Keratinocyte (primary cell): ENCODE measurements around the gene OR8D4. TPM values are rescaled to one million over a fixed set of nuclear protein-coding genes. Genes with fewer than 3 reads are reported as not detected.

Experiments used
- DNase-seq: peaks from one replicate; pipeline ENCODE4 v3.0.0-alpha.2; 2011; ENCODE audit warnings: low read depth, missing footprints, low spot score
- FAIRE-seq: peaks from 2 replicates; lab custom pipeline; 2011; peaks lifted over from hg19 to GRCh38; lab: Jason Lieb, UNC
- H2AFZ ChIP-seq: 2 replicates; pipeline ENCODE4 v1.6.0; 2012; ENCODE audit warnings: low read length, control low read depth, inconsistent platforms; ENCODE audit not compliant: control insufficient read depth
- H3K27ac ChIP-seq: 2 replicates; pipeline ENCODE4 v1.5.1; 2011; ENCODE audit warnings: low read length; ENCODE audit not compliant: control insufficient read depth, insufficient read depth
- H3K27me3 ChIP-seq: 3 replicates; pipeline ENCODE4 v1.6.0; 2011; ENCODE audit warnings: low read length; ENCODE audit not compliant: control insufficient read depth, insufficient read depth; ENCODE audit errors: extremely low read depth
- H3K36me3 ChIP-seq, 2 experiments: 2 replicates in 1 of 2; 3 replicates in 1 of 2; pipeline ENCODE4 v1.5.1; 2011; ENCODE audit warnings: low read length in 2 of 2, mild to moderate bottlenecking in 1 of 2; ENCODE audit not compliant: control insufficient read depth in 2 of 2, insufficient read depth in 2 of 2; ENCODE audit errors: extremely low read depth in 1 of 2
- H3K4me1 ChIP-seq: 3 replicates; pipeline ENCODE4 v1.5.1; 2011; ENCODE audit warnings: low read length; ENCODE audit not compliant: control insufficient read depth, insufficient read depth; ENCODE audit errors: extremely low read depth
- H3K4me2 ChIP-seq: 3 replicates; pipeline ENCODE4 v1.6.0; 2011; ENCODE audit warnings: low read depth, low read length; ENCODE audit not compliant: control insufficient read depth, insufficient read depth; ENCODE audit errors: extremely low read depth
- H3K4me3 ChIP-seq, 3 experiments: fragments of 200-600 bp in 1 of 3; sonication (generic) in 1 of 3; 2 replicates in 2 of 3; 3 replicates in 1 of 3; pipeline ENCODE4 v1.5.1; 2011 to 2016; ENCODE audit warnings: low read length in 3 of 3, mild to moderate bottlenecking in 3 of 3, control low read depth in 2 of 3, inconsistent platforms in 1 of 3, low read depth in 1 of 3, mixed read lengths in 1 of 3, mixed run types in 1 of 3, moderate library complexity in 1 of 3; ENCODE audit not compliant: control insufficient read depth in 2 of 3, insufficient read depth in 2 of 3; ENCODE audit errors: extremely low read depth in 1 of 3
- H3K79me2 ChIP-seq: 2 replicates; pipeline ENCODE4 v1.6.0; 2012; ENCODE audit warnings: low read length; ENCODE audit not compliant: control insufficient read depth, insufficient read depth
- H3K9ac ChIP-seq: 3 replicates; pipeline ENCODE4 v1.6.0; 2011; ENCODE audit warnings: low read length; ENCODE audit not compliant: control insufficient read depth, insufficient read depth; ENCODE audit errors: extremely low read depth
- H3K9me1 ChIP-seq: 3 replicates; pipeline ENCODE4 v1.6.0; 2011; ENCODE audit warnings: low read length; ENCODE audit not compliant: control insufficient read depth, insufficient read depth; ENCODE audit errors: extremely low read depth
- H3K9me3 ChIP-seq: 2 replicates; pipeline ENCODE4 v1.5.1; 2012; ENCODE audit warnings: low read depth, low read length; ENCODE audit not compliant: control insufficient read depth
- H4K20me1 ChIP-seq: 3 replicates; pipeline ENCODE4 v1.6.0; 2011; ENCODE audit warnings: low read length; ENCODE audit not compliant: control insufficient read depth, insufficient read depth; ENCODE audit errors: extremely low read depth
- EZH2 ChIP-seq: IDR thresholded peaks from one replicate; pipeline ENCODE4 v1.6.1; 2012; ENCODE audit warnings: inconsistent platforms, mild to moderate bottlenecking, low read length, moderate library complexity
- dilution Hi-C: fragments of 300-500 bp; cut with MboI; formaldehyde crosslinking; loops from one replicate; pipeline ENCODE4 v1.7.0; 2020; ENCODE audit warnings: low sequenced_read_pairs; ENCODE audit not compliant: extremely low pct_ligation_motif_present
- polyA plus RNA-seq, 5 experiments: library from polyadenylated mRNA; depleted of rRNA in 3 of 5; stranded (reverse) in 3 of 5; stranded (forward) in 1 of 5; unstranded in 1 of 5; fragments of >200 nt; gene quantifications; 1 replicate in 1 of 5; 2 replicates in 3 of 5; 3 replicates in 1 of 5; pipeline versions ENCODE4 v1.2.1 to v1.2.3, GENCODE V29; 2011 to 2012; ENCODE audit warnings: missing spikeins in 2 of 5, low read depth in 1 of 5, low replicate concordance in 1 of 5
- TF ChIP-seq, protein P1 (sequence below), 3 experiments: IDR thresholded peaks in 1 of 3; conservative IDR thresholded peaks in 1 of 3; optimal IDR thresholded peaks in 1 of 3; 2 replicates in 2 of 3; 3 replicates in 1 of 3; pipeline versions ENCODE3 to v1.5.1; 2011; ENCODE audit warnings: low read length in 3 of 3, mild to moderate bottlenecking in 3 of 3, moderate library complexity in 2 of 3, control low read depth in 1 of 3, inconsistent platforms in 1 of 3; ENCODE audit not compliant: insufficient read depth in 2 of 3; ENCODE audit errors: extremely low read depth in 1 of 3

The OR8D4 gene
- polyA plus RNA-seq, 1 donor (not counting 4 experiments of a cell fraction or from before 2014, with no cell fraction given) = not detected

DNA sequence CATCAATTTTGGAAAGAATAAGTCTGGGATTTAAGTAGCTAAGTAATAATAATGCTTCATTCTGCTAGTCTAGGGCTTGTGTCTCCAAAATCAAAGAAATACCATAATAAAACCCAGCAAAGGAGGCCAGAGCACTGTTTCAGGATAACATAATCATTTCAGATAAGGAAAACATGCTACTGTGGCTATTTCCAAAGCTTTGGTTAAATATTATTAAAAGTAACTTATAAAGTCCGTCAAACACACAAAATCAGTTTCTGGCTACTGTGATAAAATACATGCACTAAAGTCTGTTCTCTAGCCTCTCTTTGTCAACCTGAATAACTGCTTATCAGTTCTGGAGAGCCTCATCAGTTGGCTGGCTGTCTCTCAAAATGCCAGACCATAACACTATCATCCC, 43.2 kb downstream of the OR8D4 start:
- FAIRE-seq = no peak
- H3K4me1 ChIP-seq = no peaks in the 10 kb centered on the region
- H3K36me3 ChIP-seq = no peaks in the 10 kb centered on the region
- no peak overlapping the region for H3K4me2 ChIP-seq
- H3K9me3 ChIP-seq = no peaks in the 10 kb centered on the region
- no peaks in the 10 kb centered on the region for H3K9me1 ChIP-seq
- H3K79me2 ChIP-seq = no peaks in the 10 kb centered on the region
- no peak overlapping the region for H3K9ac ChIP-seq
- H3K27ac ChIP-seq = no peak overlapping the region
- TF ChIP-seq, protein P1, sequence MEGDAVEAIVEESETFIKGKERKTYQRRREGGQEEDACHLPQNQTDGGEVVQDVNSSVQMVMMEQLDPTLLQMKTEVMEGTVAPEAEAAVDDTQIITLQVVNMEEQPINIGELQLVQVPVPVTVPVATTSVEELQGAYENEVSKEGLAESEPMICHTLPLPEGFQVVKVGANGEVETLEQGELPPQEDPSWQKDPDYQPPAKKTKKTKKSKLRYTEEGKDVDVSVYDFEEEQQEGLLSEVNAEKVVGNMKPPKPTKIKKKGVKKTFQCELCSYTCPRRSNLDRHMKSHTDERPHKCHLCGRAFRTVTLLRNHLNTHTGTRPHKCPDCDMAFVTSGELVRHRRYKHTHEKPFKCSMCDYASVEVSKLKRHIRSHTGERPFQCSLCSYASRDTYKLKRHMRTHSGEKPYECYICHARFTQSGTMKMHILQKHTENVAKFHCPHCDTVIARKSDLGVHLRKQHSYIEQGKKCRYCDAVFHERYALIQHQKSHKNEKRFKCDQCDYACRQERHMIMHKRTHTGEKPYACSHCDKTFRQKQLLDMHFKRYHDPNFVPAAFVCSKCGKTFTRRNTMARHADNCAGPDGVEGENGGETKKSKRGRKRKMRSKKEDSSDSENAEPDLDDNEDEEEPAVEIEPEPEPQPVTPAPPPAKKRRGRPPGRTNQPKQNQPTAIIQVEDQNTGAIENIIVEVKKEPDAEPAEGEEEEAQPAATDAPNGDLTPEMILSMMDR (optimal IDR thresholded peaks at IDR 0.05 in 1 of 3, IDR thresholded peaks at IDR 0.05 in 1 of 3, conservative IDR thresholded peaks at IDR 0.05 in 1 of 3; ENCODE audit: extremely low read depth in 1 of 3, insufficient read depth in 2 of 3, low read length in 3 of 3) = no peak
- TF ChIP-seq EZH2 = no peak
- no peaks in the 10 kb centered on the region for H4K20me1 ChIP-seq
- dilution Hi-C loops = no loop called here
- H2AFZ ChIP-seq = no peak overlapping the region
- no peak overlapping the region for H3K4me3 ChIP-seq
- DNase-seq = no peak
- no peaks in the 10 kb centered on the region for H3K27me3 ChIP-seq

GRCh38 chr11:123956752-123957151, 54.8 kb downstream of the OR8D4 start:
- TF ChIP-seq, protein P1 (optimal IDR thresholded peaks at IDR 0.05 in 1 of 3, IDR thresholded peaks at IDR 0.05 in 1 of 3, conservative IDR thresholded peaks at IDR 0.05 in 1 of 3; ENCODE audit: extremely low read depth in 1 of 3, insufficient read depth in 2 of 3, low read length in 3 of 3) = no peak
- TF ChIP-seq EZH2 = no peak
- Histone ChIP-seq H3K27ac (no peak overlapping the region), H3K9ac (no peak overlapping the region), H3K9me1 (no peaks in the 10 kb centered on the region), H3K9me3 (no peaks in the 10 kb centered on the region), H3K27me3 (no peaks in the 10 kb centered on the region), H3K79me2 (no peaks in the 10 kb centered on the region), H3K4me3 (no peak overlapping the region), H3K4me2 (no peak overlapping the region), H2AFZ (no peak overlapping the region), H3K36me3 (no peaks in the 10 kb centered on the region), H3K4me1 (no peaks in the 10 kb centered on the region), H4K20me1 (no peaks in the 10 kb centered on the region)
- DNase-seq = no peak
- dilution Hi-C loops = no loop called here
- FAIRE-seq = no peak

Other genes starting within 250 kb of the OR8D4 start
- gene SCN3B, start 247.5 kb upstream of the OR8D4 start, polyA plus RNA-seq = 0.08 to 0.19 TPM (median 0.10 TPM) in 3 replicates
- 9.1 to 11.4 TPM (median 9.3 TPM) in 3 replicates for gene ZNF202, start 160.5 kb upstream of the OR8D4 start, polyA plus RNA-seq
- not detected in 3 replicates for gene OR6X1, start 147.6 kb upstream of the OR8D4 start, polyA plus RNA-seq
- gene OR6M1, start 95.8 kb upstream of the OR8D4 start, polyA plus RNA-seq = not detected in 3 replicates
- not detected in 3 replicates for gene TMEM225, start 16.5 kb upstream of the OR8D4 start, polyA plus RNA-seq
- not detected in 3 replicates for gene OR4D5, start 37.5 kb downstream of the OR8D4 start, polyA plus RNA-seq
- gene OR6T1, start 41.7 kb downstream of the OR8D4 start, polyA plus RNA-seq = not detected in 3 replicates
- gene OR10S1, start 75.6 kb downstream of the OR8D4 start, polyA plus RNA-seq = not detected in 3 replicates
- gene OR10G6, start 93.0 kb downstream of the OR8D4 start, polyA plus RNA-seq = not detected in 3 replicates
- gene OR10G4, start 110.8 kb downstream of the OR8D4 start, polyA plus RNA-seq = not detected in 3 replicates
- not detected in 3 replicates for gene OR10G9, start 120.8 kb downstream of the OR8D4 start, polyA plus RNA-seq
- gene OR10G8, start 124.6 kb downstream of the OR8D4 start, polyA plus RNA-seq = not detected in 3 replicates
- not detected in 3 replicates for gene OR10G7, start 139.2 kb downstream of the OR8D4 start, polyA plus RNA-seq
- 29.7 to 39.5 TPM (median 36.4 TPM) in 3 replicates for gene VWA5A, start 213.3 kb downstream of the OR8D4 start, polyA plus RNA-seq